Vagina (tissue), 2 donors: ENCODE results near the gene FGF22. TPM values are rescaled to one million over a fixed set of nuclear protein-coding genes. Genes with fewer than 3 reads are reported as not detected.

Experiments used
- DNase-seq, 2 donors: peaks; one replicate each; pipeline ENCODE4 v3.0.0-alpha.2; 2017; ENCODE audit errors: extremely low spot score in 2 of 2
- H3K27ac ChIP-seq: fragments of 200-600 bp; sonication (generic); one replicate; pipeline ENCODE4 v1.5.1; 2019
- H3K27me3 ChIP-seq: fragments of 200-600 bp; sonication (generic); one replicate; pipeline ENCODE4 v1.5.1; 2019
- H3K36me3 ChIP-seq, 2 donors: fragments of 200-600 bp; sonication (generic); one replicate each; pipeline ENCODE4 v1.5.1; 2017 to 2019
- H3K4me1 ChIP-seq: fragments of 200-600 bp; sonication (generic); one replicate; pipeline ENCODE4 v1.5.1; 2019
- H3K4me3 ChIP-seq, 2 donors: fragments of 200-600 bp; sonication (generic); 1 replicate in 1 of 2; 2 replicates in 1 of 2; pipeline ENCODE4 v1.5.1; 2016 to 2019
- H3K9me3 ChIP-seq: fragments of 200-600 bp; sonication (generic); one replicate; pipeline ENCODE4 v1.5.1; 2019
- POLR2A ChIP-seq, 2 donors: fragments of 450-650 bp; IDR thresholded peaks; one replicate each; pipeline ENCODE4 v1.6.1; 2017; ENCODE audit warnings: antibody characterized with exemption in 2 of 2, mild to moderate bottlenecking in 2 of 2, moderate library complexity in 2 of 2
- POLR2AphosphoS5 ChIP-seq, 2 donors: sonication (generic); formaldehyde crosslinking; IDR thresholded peaks; one replicate each; pipeline ENCODE4 v1.9.0; 2017; ENCODE audit warnings: antibody characterized with exemption in 2 of 2, mild to moderate bottlenecking in 2 of 2, low read depth in 1 of 2; ENCODE audit not compliant: insufficient read depth in 1 of 2
- intact Hi-C: fragments of 100-400 bp; cut with DNase I; formaldehyde crosslinking; loops from one replicate; pipeline ENCODE4 v1.15.1; 2023
- total RNA-seq: library from RNA; depleted of rRNA; stranded (reverse); fragments of >200 nt; gene quantifications from one replicate; pipeline ENCODE4 v1.2.3, GENCODE V29; 2016
- TF ChIP-seq, protein P1 (sequence below), 3 experiments: fragments of 450-650 bp in 2 of 3; fragments of 200-600 bp in 1 of 3; sonication (generic) in 1 of 3; IDR thresholded peaks; one replicate each; pipeline ENCODE4 v1.5.1; 2017 to 2019; ENCODE audit warnings: antibody characterized with exemption in 3 of 3, mild to moderate bottlenecking in 2 of 3, moderate library complexity in 2 of 3

FGF22 gene
- total RNA-seq, 1 donor from 2014 or later, result not detected

DNA sequence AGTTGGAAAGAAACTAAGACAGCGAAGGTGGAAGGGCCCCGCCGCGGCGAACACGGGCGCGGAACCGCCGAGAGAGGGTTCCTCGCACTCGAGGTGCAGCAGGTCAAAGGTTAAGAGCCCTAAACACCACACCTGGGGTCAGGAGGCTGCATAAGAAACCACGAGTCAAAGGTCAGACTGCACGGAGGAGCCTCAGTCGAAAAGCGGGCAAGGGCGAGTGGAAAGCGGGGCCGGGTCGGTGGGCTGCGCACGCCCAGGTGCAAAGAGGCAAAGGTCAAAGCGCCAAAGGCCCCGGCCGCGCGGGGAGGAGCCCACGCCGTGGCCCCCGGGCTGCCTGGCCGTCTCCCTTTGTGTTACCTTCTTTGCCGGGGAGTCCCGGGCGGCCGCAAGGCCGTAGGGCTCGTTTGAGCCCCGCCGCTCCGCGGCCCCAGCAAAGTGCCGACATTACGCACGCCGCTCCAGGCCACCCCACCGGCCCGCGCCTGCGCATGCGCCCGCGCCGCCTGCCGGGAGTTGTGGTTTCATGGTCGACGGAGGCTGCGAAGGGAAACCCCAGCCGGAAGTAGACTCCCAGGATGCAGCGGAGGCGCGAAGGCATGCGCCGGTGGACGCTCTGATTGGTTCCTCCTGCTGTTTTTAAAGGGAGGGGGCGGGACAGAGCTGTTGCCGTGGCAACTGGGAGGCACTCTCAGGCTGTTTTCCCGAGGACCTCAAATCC, 6.5 kb upstream of the FGF22 start, which contains the start of gene POLRMT:
TSS of gene POLRMT (minus strand) at position 470 of the 718 bp plus-strand sequence. CDS start at position 445, 25 bp downstream.
- Histone ChIP-seq H3K4me1 (peaks cover 24% of the 10 kb centered on the region), H3K27me3 (no peaks in the 10 kb centered on the region), H3K9me3 (no peaks in the 10 kb centered on the region), H3K4me3 (peak within 1 kb of the TSS; percentile 66 to 77), H3K27ac (peak within 1 kb of the TSS; percentile 55), H3K36me3 (peaks cover 0 to 19% of the 10 kb centered on the region in 2 donors)
- intact Hi-C loops, result no loop called here
- DNase-seq, result peak in 1 of 2 donors; percentile 98
- TF ChIP-seq, protein P1, sequence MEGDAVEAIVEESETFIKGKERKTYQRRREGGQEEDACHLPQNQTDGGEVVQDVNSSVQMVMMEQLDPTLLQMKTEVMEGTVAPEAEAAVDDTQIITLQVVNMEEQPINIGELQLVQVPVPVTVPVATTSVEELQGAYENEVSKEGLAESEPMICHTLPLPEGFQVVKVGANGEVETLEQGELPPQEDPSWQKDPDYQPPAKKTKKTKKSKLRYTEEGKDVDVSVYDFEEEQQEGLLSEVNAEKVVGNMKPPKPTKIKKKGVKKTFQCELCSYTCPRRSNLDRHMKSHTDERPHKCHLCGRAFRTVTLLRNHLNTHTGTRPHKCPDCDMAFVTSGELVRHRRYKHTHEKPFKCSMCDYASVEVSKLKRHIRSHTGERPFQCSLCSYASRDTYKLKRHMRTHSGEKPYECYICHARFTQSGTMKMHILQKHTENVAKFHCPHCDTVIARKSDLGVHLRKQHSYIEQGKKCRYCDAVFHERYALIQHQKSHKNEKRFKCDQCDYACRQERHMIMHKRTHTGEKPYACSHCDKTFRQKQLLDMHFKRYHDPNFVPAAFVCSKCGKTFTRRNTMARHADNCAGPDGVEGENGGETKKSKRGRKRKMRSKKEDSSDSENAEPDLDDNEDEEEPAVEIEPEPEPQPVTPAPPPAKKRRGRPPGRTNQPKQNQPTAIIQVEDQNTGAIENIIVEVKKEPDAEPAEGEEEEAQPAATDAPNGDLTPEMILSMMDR (IDR thresholded peaks at IDR 0.05), result no peak
- TF ChIP-seq POLR2AphosphoS5 (IDR thresholded peaks at IDR 0.05; ENCODE audit: insufficient read depth in 1 of 2, low read depth in 1 of 2) (peak; percentile 74 to 95), POLR2A (IDR thresholded peaks at IDR 0.05) (no peak)

- no peaks in the 10 kb centered on the region for H3K27me3 ChIP-seq
- H3K4me1 ChIP-seq, result peaks cover 32% of the 10 kb centered on the region
- peaks cover 0 to 13% of the 10 kb centered on the region in 2 donors for H3K36me3 ChIP-seq
- TF ChIP-seq, protein P1 (IDR thresholded peaks at IDR 0.05), result no peak
- no peak for TF ChIP-seq POLR2A (IDR thresholded peaks at IDR 0.05)
- TF ChIP-seq POLR2AphosphoS5 (IDR thresholded peaks at IDR 0.05; ENCODE audit: insufficient read depth in 1 of 2, low read depth in 1 of 2), result no peak
- no peaks in the 10 kb centered on the region for H3K9me3 ChIP-seq
- intact Hi-C loops, result no loop called here
- DNase-seq, result no peak
- peak overlapping the region; percentile 66 to 77 for H3K4me3 ChIP-seq
- peak overlapping the region; percentile 25 for H3K27ac ChIP-seq
These were observed 5.7 kb upstream of the FGF22 start for GRCh38 chr19:633786-634639.

DNA sequence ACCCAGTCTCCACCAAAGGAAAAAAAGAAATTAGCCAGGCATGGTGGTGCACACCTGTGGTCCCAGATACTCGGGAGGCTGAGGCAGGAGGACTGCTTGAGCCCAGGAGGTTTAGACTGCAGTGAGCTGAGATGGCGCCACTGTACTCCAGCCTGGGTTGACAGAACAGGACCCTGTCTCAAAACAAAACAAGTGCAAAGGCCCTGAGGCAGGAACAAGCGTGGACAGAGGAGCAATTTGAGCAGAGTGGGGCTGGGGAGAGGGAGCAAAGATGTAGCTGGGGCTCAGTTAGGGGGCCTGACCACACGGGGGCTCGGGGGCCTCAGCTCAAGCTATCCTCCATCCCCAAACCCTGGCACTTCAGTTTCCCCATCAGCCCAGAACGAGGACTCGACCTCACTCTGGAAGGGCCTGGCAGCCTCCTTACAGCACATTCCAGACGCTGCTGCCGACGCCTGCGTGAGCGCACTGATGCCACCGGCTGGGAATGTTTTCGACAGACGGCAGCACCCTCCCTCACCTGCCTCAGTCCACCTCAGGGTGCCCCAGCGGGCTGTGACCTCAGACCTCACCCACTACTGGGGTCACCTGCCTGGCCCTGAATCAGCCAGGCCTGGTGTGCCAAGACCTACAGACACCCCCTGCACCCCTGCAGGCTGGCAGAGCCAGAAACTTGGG, 4.6 kb upstream of the FGF22 start:
- TF ChIP-seq POLR2AphosphoS5 (IDR thresholded peaks at IDR 0.05; ENCODE audit: insufficient read depth in 1 of 2, low read depth in 1 of 2) (no peak), POLR2A (IDR thresholded peaks at IDR 0.05) (no peak)
- TF ChIP-seq, protein P1 (IDR thresholded peaks at IDR 0.05), result no peak
- no peak overlapping the region for H3K4me3 ChIP-seq
- H3K27ac ChIP-seq, result no peak overlapping the region
- DNase-seq, result no peak
- intact Hi-C loops, result no loop called here
- H3K9me3 ChIP-seq, result no peaks in the 10 kb centered on the region
- peaks cover 38% of the 10 kb centered on the region for H3K4me1 ChIP-seq
- peaks cover 0 to 2% of the 10 kb centered on the region in 2 donors for H3K36me3 ChIP-seq
- no peaks in the 10 kb centered on the region for H3K27me3 ChIP-seq

GRCh38 chr19:638906-639252, 800 bp upstream of the FGF22 start:
- H3K4me3 ChIP-seq, result peak overlapping the region; percentile 49
- intact Hi-C loops, result loop anchor here (1.0 kb wide), 1 partner anchor 22 kb away; no protein-coding TSS in a partner anchor
- H3K27me3 ChIP-seq, result no peaks in the 10 kb centered on the region
- no peak for DNase-seq
- H3K36me3 ChIP-seq, result no peaks in the 10 kb centered on the region
- peaks cover 29% of the 10 kb centered on the region for H3K4me1 ChIP-seq
- TF ChIP-seq POLR2AphosphoS5 (IDR thresholded peaks at IDR 0.05; ENCODE audit: insufficient read depth in 1 of 2, low read depth in 1 of 2) (no peak), POLR2A (IDR thresholded peaks at IDR 0.05) (no peak)
- TF ChIP-seq, protein P1 (IDR thresholded peaks at IDR 0.05), result no peak
- no peak overlapping the region for H3K27ac ChIP-seq
- H3K9me3 ChIP-seq, result no peaks in the 10 kb centered on the region
